HG03064 (cell line): Measurements from ENCODE around the gene CACNA1B.

ENCODE experiments used
- ATAC-seq: cut with Tn5 transposase; IDR thresholded peaks from one replicate; pipeline ENCODE4 v1.9.1; 2021; ENCODE audit warnings: low read depth; ENCODE audit not compliant: unreplicated experiment

Gene CACNA1B

GRCh38 chr9:137918331-137919094, 40.9 kb downstream of the CACNA1B start:
- no peak for ATAC-seq

- no peak for ATAC-seq
Measured at GRCh38 chr9:137919095-137919465, 41.5 kb downstream of the CACNA1B start.

- no peak for ATAC-seq
Measured at GRCh38 chr9:137919649-137920141, 42.1 kb downstream of the CACNA1B start.

GRCh38 chr9:137920753-137921152, 43.2 kb downstream of the CACNA1B start:
- ATAC-seq = no peak

GRCh38 chr9:137924169-137924568, 46.6 kb downstream of the CACNA1B start:
- ATAC-seq = no peak

GRCh38 chr9:137924761-137925369, 47.3 kb downstream of the CACNA1B start:
- ATAC-seq = no peak

GRCh38 chr9:137943655-137944054, 66.1 kb downstream of the CACNA1B start:
- no peak for ATAC-seq

GRCh38 chr9:137945581-137945980, 68.0 kb downstream of the CACNA1B start:
- no peak for ATAC-seq

- ATAC-seq = no peak
Measured at GRCh38 chr9:137946993-137947392, 69.4 kb downstream of the CACNA1B start.

- no peak for ATAC-seq
Measured at GRCh38 chr9:137948642-137949041, 71.1 kb downstream of the CACNA1B start.

- no peak for ATAC-seq
Measured at GRCh38 chr9:137949260-137949659, 71.7 kb downstream of the CACNA1B start.

- ATAC-seq = no peak
Measured at GRCh38 chr9:137951107-137951506, 73.5 kb downstream of the CACNA1B start.

GRCh38 chr9:137951597-137952490, 74.3 kb downstream of the CACNA1B start:
- ATAC-seq = no peak

GRCh38 chr9:137952976-137953666, 75.5 kb downstream of the CACNA1B start:
- no peak for ATAC-seq

- ATAC-seq = no peak
Measured at GRCh38 chr9:137953683-137954438, 76.3 kb downstream of the CACNA1B start.

- no peak for ATAC-seq
Measured at GRCh38 chr9:137955224-137955570, 77.6 kb downstream of the CACNA1B start.

- ATAC-seq = no peak
Measured at GRCh38 chr9:137955586-137955985, 78.0 kb downstream of the CACNA1B start.

- no peak for ATAC-seq
Measured at GRCh38 chr9:137956039-137956438, 78.5 kb downstream of the CACNA1B start.

GRCh38 chr9:137956688-137957385, 79.3 kb downstream of the CACNA1B start:
- ATAC-seq = no peak
